Loucy (cell line): ENCODE data around the gene MLLT10.

Experiments used
- CTCF ChIP-seq: fragments of 200-600 bp; sonication (generic); conservative IDR thresholded peaks from 2 replicates; pipeline ENCODE4 v1.5.1; 2014; ENCODE audit warnings: mild to moderate bottlenecking, antibody characterized with exemption, low read length
- EZH2phosphoT487 ChIP-seq: fragments of 200-600 bp; IDR thresholded peaks from 2 replicates; pipeline ENCODE4 v1.6.1; 2018; ENCODE audit warnings: antibody characterized with exemption, mild to moderate bottlenecking, moderate library complexity, borderline replicate concordance

- TF ChIP-seq CTCF: no peak
- TF ChIP-seq EZH2phosphoT487: no peak
These were observed 224.2 kb downstream of the MLLT10 start for GRCh38 chr10:21758239-21758638.
